ENCODE measurements around the gene JAG1. TPM values are rescaled to one million over a fixed set of nuclear protein-coding genes. Genes with fewer than 3 reads are reported as not detected.
A peak's percentile ranks its signal among the peaks of the same experiment; 100 is the strongest.

JAG1 gene
- total RNA-seq, 1 donor = 46.7 TPM

DNA sequence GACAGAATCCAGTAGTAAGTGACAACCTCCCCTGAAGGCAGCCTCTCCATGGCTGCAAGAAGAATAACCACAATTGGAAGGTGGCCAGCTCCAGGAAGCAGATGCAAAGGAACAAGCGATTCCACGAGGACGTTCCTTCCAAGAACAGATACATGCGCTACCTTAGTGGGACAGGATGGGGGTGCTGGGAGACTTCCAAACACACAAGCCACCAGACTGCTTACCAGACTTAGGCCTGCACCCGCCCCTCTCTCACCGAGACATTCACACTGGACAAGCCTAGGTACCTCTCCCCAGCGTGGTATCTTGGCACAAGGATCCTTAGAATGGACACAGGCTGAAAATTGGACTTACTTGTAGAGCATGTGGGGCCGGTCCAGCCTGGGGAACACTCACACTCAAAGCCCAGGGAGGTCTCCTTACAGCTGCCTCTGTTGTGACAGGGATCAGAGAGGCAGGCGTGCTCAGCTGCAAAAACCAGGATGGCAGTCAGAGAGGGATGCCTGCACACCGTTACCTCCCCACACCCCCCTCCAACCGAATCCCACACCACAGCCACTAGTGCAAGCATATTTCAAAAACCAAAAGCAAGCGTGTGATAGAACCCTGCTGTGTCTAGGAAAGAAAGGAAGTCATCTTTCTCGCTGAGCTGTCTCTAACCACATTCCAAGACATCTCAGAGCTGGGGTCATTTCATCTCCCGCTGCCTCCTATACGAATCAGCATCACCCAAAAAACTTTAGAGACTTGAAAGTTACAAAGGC is 22.4 kb downstream of the JAG1 start:
- no peak for DNase-seq (ENCODE audit: low read depth)
- H3K4me3 ChIP-seq (ENCODE audit: low read depth, low read length) = no peak overlapping the region
- TF ChIP-seq, protein P1, sequence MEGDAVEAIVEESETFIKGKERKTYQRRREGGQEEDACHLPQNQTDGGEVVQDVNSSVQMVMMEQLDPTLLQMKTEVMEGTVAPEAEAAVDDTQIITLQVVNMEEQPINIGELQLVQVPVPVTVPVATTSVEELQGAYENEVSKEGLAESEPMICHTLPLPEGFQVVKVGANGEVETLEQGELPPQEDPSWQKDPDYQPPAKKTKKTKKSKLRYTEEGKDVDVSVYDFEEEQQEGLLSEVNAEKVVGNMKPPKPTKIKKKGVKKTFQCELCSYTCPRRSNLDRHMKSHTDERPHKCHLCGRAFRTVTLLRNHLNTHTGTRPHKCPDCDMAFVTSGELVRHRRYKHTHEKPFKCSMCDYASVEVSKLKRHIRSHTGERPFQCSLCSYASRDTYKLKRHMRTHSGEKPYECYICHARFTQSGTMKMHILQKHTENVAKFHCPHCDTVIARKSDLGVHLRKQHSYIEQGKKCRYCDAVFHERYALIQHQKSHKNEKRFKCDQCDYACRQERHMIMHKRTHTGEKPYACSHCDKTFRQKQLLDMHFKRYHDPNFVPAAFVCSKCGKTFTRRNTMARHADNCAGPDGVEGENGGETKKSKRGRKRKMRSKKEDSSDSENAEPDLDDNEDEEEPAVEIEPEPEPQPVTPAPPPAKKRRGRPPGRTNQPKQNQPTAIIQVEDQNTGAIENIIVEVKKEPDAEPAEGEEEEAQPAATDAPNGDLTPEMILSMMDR (IDR thresholded peaks at IDR 0.05; ENCODE audit: insufficient read depth, low read length) = no peak

DNA sequence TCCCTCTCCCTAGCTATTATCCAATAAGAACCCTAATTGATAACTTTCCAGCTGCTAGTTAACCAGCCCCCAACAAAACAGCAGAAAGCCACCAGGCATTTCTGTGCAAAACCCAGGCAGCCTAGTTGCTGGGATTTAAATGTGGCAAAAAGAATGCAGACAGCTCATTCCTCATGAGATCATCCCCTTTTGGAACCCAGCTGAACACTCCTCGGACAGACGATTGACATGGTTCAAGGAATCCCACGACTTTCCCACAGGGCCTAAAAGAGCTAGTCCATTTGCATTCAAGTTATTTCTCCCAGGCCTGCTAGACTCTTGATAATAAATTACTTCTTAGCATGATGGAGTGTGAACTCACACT is 24.0 kb downstream of the JAG1 start:
- TF ChIP-seq, protein P1 (IDR thresholded peaks at IDR 0.05; ENCODE audit: insufficient read depth, low read length) = no peak
- DNase-seq (ENCODE audit: low read depth) = no peak
- H3K4me3 ChIP-seq (ENCODE audit: low read depth, low read length) = no peak overlapping the region

DNA sequence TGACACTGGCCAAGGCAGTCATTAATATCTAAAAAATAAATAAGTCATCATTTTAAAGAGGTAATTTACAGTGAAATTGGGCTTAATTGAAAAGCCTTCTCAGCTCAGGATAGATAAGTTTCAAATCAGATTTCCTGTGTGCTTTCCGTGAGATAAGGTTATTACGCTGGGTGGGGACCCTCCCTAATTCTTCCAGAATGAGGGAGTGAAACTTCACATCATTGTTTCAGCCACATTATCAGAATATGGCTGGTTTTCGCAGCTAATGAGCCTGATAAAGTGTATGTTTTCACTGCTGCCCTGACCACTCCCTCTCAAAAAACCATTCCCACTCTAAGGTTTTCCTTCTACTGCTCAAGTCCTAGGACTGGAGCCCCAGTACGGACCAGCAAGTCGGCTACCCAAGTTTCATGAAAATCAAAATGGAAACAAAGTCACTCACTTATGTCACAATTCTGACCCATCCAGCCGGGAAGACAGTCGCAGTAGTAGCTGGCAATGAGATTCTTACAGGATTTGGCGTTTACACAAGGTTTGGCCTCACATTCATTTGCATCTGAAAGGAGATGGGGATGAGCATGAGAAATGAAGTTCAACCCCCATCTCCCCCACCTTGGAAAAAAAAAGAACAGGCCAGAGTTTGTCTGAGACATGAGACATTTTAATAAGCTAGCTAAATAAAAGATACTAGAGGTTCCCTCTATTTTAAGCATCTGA is 24.6 kb downstream of the JAG1 start:
- no peak overlapping the region for H3K4me3 ChIP-seq (ENCODE audit: low read depth, low read length)
- TF ChIP-seq, protein P1 (IDR thresholded peaks at IDR 0.05; ENCODE audit: insufficient read depth, low read length) = no peak
- DNase-seq (ENCODE audit: low read depth) = no peak

DNA sequence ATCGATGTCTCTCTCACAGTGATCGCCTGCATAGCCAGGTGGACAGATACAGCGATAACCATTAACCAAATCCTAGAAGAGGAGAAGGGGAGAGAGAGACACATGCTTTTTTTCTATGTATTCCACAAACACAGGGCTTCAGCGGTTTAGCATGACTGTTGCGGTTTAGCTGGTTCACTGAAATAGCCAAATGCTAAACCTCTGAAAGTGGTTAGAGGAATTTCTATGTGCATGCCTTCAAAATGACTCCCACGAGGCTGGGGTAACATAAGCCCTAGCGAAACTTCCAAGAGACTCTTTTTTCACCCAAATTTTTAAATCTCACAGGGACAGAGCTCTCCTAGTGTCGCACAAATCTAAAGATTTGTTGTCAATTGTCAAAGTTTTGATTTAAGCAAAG is 25.1 kb downstream of the JAG1 start:
- TF ChIP-seq, protein P1 (IDR thresholded peaks at IDR 0.05; ENCODE audit: insufficient read depth, low read length) = no peak
- H3K4me3 ChIP-seq (ENCODE audit: low read depth, low read length) = no peak overlapping the region
- peak; percentile 70 for DNase-seq (ENCODE audit: low read depth)

DNA sequence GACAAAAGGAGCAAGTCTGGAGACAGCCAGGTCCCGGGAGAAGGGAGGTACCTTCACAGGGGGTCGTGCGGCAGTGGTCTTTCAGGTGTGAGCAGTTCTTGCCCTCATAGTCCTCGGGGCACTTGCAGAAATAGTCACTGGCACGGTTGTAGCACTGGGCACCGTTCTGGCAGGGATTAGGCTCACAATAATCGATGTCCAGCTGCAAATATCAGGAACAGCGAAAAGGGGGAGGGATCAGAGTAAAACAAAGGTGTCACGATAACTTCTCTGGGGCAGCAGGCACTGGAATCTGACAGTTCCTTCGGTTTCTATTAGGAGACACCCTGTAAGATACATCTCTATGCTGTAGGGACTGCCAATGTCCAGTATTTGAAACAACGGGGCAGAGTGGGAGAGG is 25.9 kb downstream of the JAG1 start:
- H3K4me3 ChIP-seq (ENCODE audit: low read depth, low read length) = no peak overlapping the region
- DNase-seq (ENCODE audit: low read depth) = no peak
- TF ChIP-seq, protein P1 (IDR thresholded peaks at IDR 0.05; ENCODE audit: insufficient read depth, low read length) = no peak

DNA sequence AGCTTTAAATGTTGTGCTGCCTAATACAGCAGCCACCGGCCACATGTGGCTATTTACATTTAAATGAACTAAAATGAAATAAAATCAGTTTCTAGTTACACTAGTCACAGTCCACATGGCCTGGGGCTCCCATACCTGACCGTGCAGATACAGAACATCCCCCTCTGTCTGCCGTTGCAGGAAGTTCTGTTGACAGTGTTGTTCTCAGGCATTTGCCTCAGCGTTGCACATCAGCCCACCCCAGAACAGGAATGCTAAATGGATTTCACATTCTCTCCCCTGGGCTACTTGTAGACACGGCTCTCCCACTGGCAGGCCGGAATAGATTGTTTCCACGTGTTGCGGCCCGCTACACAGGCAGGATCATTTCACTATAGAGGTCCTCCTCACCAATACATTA is 26.3 kb downstream of the JAG1 start:
- TF ChIP-seq, protein P1 (IDR thresholded peaks at IDR 0.05; ENCODE audit: insufficient read depth, low read length) = peak; percentile 34
- H3K4me3 ChIP-seq (ENCODE audit: low read depth, low read length) = no peak overlapping the region
- DNase-seq (ENCODE audit: low read depth) = no peak

Measured in fibroblast of the aortic adventitia (primary cell).